GM15510 (cell line): ENCODE results near the gene PLBD2.

Experiments used
- POLR2A ChIP-seq: IDR thresholded peaks from 3 replicates; pipeline ENCODE4 v1.6.1; 2011; ENCODE audit warnings: borderline replicate concordance; ENCODE audit not compliant: insufficient read length; ENCODE audit errors: extremely low read depth

The PLBD2 gene

DNA sequence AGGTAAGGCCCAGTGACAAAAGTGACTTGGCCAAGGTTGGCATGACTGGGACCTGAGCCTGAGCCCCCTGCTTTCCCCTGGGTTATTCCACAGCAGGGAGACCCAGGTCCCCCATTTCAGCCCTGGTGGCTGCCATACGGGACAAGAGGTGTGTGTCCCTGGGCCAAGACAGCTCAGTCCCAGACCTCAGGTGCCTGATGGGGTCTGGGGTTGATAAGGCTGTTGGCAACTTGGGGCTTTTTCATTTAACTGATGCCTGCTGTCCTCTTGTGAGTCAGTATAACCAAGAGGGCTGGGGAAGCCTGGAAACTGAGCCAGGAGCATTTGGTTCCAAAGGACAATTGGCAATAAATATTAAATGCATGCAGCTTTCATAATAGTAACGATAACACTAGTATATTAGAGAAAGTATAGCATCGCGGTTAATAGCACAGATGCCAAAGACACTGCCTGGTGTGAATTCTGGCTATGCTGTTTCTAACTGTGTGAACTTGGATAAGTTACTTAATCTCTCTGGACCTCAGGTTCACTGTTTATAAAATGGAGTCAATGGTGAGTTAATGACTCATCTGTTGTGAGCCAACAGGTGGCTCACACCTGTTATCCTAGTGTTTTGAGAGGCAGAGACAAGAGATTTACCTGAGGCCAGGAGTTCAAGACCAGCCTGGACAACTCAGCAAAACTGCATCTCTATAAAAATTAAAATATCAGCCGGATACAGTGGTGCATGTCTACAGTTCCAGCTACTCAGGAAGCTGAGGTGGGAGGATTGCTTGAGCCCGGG lies 64.7 kb downstream of the PLBD2 start:
- no peak for TF ChIP-seq POLR2A

- TF ChIP-seq POLR2A = no peak
Observed at GRCh38 chr12:113424456-113424855, 66.1 kb downstream of the PLBD2 start.

DNA sequence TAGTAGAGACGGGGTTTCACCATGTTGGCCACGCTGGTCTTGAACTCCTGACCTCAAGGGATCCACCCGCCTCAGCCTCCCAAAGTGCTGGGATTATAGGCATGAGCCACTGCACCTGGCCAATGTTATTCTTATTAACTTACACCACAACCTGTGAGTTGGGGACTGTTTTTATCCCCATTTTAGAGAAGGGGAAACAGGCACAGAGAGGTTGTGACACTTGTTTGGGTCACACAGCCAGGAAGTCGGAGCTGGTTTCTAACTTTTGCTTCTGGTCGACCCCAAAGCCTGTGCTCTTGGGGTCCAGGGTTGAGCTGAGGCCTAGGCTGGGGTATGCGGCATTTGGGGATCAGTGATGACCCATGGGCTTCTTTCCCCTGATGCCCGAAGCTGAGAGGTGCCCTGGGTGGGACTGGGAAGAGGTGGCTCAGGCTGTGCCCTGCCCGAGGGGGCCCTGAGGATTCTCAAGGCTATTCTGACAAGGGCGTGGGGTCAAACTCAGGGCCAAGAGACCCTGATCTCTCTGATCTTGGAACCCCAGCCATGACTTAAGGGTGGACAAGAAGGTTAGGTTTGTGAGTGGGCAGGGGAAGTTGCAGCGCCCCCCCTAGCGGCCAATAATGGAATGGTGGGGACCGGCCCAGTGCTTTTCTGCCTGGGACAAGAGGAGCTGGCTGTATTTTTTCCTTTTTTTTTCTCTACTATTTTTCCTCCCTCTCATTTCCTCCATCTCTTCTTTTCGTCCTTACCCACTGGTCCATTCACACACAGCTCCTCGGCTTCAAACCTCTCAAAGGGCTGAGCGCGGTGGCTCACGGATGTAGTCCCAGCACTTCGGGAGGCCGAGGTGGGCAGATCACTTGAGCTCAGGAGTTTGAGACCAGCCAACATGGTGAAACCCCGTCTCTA lies 66.8 kb downstream of the PLBD2 start:
- no peak for TF ChIP-seq POLR2A

- no peak for TF ChIP-seq POLR2A
Observed at GRCh38 chr12:113425960-113426453, 67.6 kb downstream of the PLBD2 start.

DNA sequence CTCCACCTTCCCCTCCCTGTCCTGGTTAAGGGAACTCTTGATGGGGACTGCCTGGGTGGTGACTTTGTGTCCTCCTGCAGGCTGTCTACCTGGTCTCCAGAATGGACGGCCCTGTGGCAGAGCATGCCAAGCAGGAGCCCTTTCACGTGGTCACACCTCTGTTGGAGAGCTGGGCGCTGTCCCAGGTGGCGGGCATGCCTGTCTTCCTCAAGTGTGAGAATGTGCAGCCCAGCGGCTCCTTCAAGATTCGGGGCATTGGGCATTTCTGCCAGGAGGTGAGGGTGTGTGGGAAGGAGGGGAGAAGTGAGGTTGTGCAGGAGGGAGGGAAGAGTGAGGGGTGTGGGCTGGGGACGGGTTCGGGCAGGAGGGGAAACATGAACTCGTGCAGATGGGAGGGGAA lies 69.5 kb downstream of the PLBD2 start:
- no peak for TF ChIP-seq POLR2A

DNA sequence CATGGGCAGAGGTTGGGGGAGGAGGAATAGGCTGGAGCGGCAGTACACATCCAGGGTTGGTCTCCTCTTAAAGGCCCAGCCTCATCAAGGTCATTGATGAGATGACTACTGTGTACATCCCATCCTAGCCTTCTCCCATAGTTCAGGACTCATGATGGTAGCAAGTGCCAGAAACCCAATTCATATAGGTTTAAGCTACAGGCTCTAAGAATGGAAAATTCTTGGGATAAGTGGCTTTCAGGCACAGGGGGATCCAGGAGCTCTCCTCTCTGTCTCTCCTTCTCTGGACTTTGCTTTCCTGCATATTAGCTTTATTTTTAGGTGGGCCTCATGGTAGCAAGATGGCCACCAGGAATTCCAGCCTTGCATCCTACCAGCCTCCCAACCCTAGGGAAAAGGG lies 70.1 kb downstream of the PLBD2 start:
- TF ChIP-seq POLR2A = no peak

GRCh38 chr12:113432986-113433385 lies 74.6 kb downstream of the PLBD2 start:
- TF ChIP-seq POLR2A = no peak

- no peak for TF ChIP-seq POLR2A
Observed at GRCh38 chr12:113435367-113435766, 77.0 kb downstream of the PLBD2 start.

DNA sequence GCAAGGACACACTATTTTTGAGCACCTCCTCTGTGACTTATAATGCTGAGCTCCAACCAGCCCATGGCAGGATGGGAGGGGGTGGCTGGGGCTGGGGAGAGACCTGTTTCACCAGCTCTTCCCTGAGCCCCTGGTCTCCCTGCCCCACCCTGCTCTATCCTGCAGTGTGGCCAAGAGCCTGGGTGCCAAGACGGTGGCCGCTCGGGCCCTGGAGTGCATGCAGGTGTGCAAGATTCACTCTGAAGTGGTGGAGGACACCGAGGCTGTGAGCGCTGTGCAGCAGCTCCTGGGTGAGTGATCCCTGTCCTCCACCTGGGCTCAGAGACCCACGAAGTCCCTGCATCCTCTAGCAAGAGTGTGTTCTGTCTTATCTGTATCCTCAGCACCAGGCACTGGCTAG lies 78.2 kb downstream of the PLBD2 start:
- no peak for TF ChIP-seq POLR2A

GRCh38 chr12:113436993-113437728 lies 78.8 kb downstream of the PLBD2 start:
- TF ChIP-seq POLR2A = no peak

- TF ChIP-seq POLR2A = no peak
Observed at GRCh38 chr12:113437729-113438100, 79.3 kb downstream of the PLBD2 start.

DNA sequence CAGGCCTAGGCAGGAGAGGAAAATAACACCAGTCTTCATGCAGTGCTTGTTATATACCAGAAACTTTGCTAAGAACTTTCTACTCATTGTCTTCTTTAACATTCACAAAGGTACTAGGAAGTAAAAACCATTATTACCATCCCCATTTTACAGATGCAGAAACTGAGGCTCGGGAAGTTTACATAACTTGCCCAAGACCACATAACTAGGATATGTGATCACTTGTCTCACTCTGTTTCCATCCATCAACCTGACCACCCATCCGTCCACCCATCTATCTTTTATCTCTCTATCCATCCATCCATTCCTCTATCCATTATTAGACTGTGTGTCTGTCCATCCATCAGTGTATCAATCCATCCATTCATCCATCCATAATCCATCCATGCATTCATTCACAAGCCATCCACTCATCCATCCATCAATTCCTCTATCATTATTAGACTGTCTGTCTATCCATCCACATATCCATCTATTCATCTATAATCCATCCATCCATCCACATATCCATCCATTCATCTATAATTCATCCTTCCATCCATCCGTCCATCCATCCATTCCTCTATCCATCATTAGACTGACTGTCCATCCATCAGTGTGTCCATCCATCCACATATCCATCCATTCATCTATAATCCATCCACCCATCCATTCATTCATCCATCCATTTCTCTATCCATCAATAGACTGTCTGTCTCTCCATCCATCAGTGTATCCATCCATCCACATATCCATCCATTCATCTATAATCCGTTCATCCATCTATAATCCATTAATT lies 80.3 kb downstream of the PLBD2 start:
- no peak for TF ChIP-seq POLR2A

DNA sequence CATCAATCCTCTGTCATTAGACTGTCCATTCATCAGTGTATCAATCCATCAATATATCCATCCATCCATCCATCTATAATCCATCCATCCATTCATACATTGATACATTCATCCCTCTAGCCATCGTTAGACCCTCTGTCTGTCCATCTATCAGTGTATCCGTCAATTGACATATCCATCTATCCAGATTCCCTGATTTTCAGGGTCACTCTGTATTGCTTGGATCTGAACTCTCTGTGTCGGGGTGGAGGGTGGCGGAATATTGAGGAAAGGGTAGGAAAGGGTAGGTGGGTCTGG lies 80.9 kb downstream of the PLBD2 start:
- no peak for TF ChIP-seq POLR2A

- TF ChIP-seq POLR2A = no peak
Observed at GRCh38 chr12:113439606-113440030, 81.2 kb downstream of the PLBD2 start.
